Measurements from ENCODE around the gene SLC6A5.

SLC6A5 gene

GRCh38 chr11:20596205-20597153 lies 2.9 kb upstream of the SLC6A5 start:
- DNase-seq (ENCODE audit: low spot score) = no peak

- DNase-seq (ENCODE audit: low spot score) = no peak
Measured at GRCh38 chr11:20597154-20597679, 2.2 kb upstream of the SLC6A5 start.

GRCh38 chr11:20597680-20598484 lies 1.5 kb upstream of the SLC6A5 start:
- DNase-seq (ENCODE audit: low spot score) = no peak

- DNase-seq (ENCODE audit: low spot score) = no peak
Measured at GRCh38 chr11:20598492-20598891, 916 bp upstream of the SLC6A5 start.

GRCh38 chr11:20600020-20600346 lies 575 bp downstream of the SLC6A5 start:
- no peak for DNase-seq (ENCODE audit: low spot score)

GRCh38 chr11:20600551-20600950 lies 1.1 kb downstream of the SLC6A5 start:
- DNase-seq (ENCODE audit: low spot score) = no peak

- DNase-seq (ENCODE audit: low spot score) = no peak
Measured at GRCh38 chr11:20601221-20601914, 2.0 kb downstream of the SLC6A5 start.

- DNase-seq (ENCODE audit: low spot score) = no peak
Measured at GRCh38 chr11:20604295-20604803, 4.9 kb downstream of the SLC6A5 start.

GRCh38 chr11:20604864-20605601 lies 5.6 kb downstream of the SLC6A5 start:
- DNase-seq (ENCODE audit: low spot score) = no peak

- no peak for DNase-seq (ENCODE audit: low spot score)
Measured at GRCh38 chr11:20605602-20606091, 6.2 kb downstream of the SLC6A5 start.

- DNase-seq (ENCODE audit: low spot score) = no peak
Measured at GRCh38 chr11:20608934-20609333, 9.5 kb downstream of the SLC6A5 start.

- peak; percentile 75 for DNase-seq (ENCODE audit: low spot score)
Measured at GRCh38 chr11:20609727-20610707, 10.6 kb downstream of the SLC6A5 start.

- no peak for DNase-seq (ENCODE audit: low spot score)
Measured at GRCh38 chr11:20610825-20611224, 11.4 kb downstream of the SLC6A5 start.

- no peak for DNase-seq (ENCODE audit: low spot score)
Measured at GRCh38 chr11:20611445-20611844, 12.0 kb downstream of the SLC6A5 start.

GRCh38 chr11:20611892-20612291 lies 12.5 kb downstream of the SLC6A5 start:
- no peak for DNase-seq (ENCODE audit: low spot score)

- DNase-seq (ENCODE audit: low spot score) = no peak
Measured at GRCh38 chr11:20612416-20612815, 13.0 kb downstream of the SLC6A5 start.

- no peak for DNase-seq (ENCODE audit: low spot score)
Measured at GRCh38 chr11:20616920-20617319, 17.5 kb downstream of the SLC6A5 start.

GRCh38 chr11:20617346-20618005 lies 18.1 kb downstream of the SLC6A5 start:
- no peak for DNase-seq (ENCODE audit: low spot score)

GRCh38 chr11:20618083-20618482 lies 18.7 kb downstream of the SLC6A5 start:
- no peak for DNase-seq (ENCODE audit: low spot score)
